HFFc6 (cell line): ENCODE data around the gene VWCE. TPM values are rescaled to one million over a fixed set of nuclear protein-coding genes. Genes with fewer than 3 reads are reported as not detected.
A peak's percentile ranks its signal among the peaks of the same experiment; 100 is the strongest.
"Not testable (repeated sequence)": the region's sequence is repeated elsewhere in the genome, so short reads cannot be mapped to it uniquely, and the experiment has no call there.

Source experiments
- DNase-seq: peaks from one replicate; pipeline ENCODE4 v3.0.0-alpha.2; 2018
- H3K27ac Mint-ChIP-seq: 2 replicates; pipeline ENCODE4 v1.8.0; 2020; ENCODE audit warnings: mild to moderate bottlenecking, mixed read lengths
- H3K27me3 Mint-ChIP-seq: 2 replicates; pipeline ENCODE4 v1.8.0; 2021; ENCODE audit warnings: mild to moderate bottlenecking, moderate library complexity, mixed read lengths; ENCODE audit not compliant: insufficient read depth
- H3K36me3 Mint-ChIP-seq: 2 replicates; pipeline ENCODE4 v1.8.0; 2021; ENCODE audit warnings: low read depth, mixed read lengths
- H3K4me1 Mint-ChIP-seq: 2 replicates; pipeline ENCODE4 v1.8.0; 2020; ENCODE audit warnings: low read depth, mixed read lengths
- H3K4me3 Mint-ChIP-seq: 2 replicates; pipeline ENCODE4 v1.8.0; 2020; ENCODE audit warnings: mild to moderate bottlenecking, moderate library complexity, mixed read lengths
- H3K9me3 Mint-ChIP-seq: 2 replicates; pipeline ENCODE4 v1.8.0; 2020; ENCODE audit warnings: mild to moderate bottlenecking, mixed read lengths
- CTCF ChIP-seq: fragments of 200-600 bp; sonication (generic); IDR thresholded peaks from 2 replicates; pipeline ENCODE4 v1.5.0; 2021; ENCODE audit warnings: antibody characterized with exemption, mild to moderate bottlenecking
- total RNA-seq, 6 experiments: library from RNA; stranded (reverse); fragmentation: NEBNext Ultra II Directional; extraction: Animal tissue kit (Norgen Biotek cat#: 25700); gene quantifications; 2 replicates in 1 of 6; 3 replicates in 5 of 6; pipeline ENCODE4 v1.2.3, GENCODE V29; 2021

VWCE gene
- total RNA-seq, 6 experiments from 2014 or later, result 0.47 to 1.5 (median 0.74) TPM

GRCh38 chr11:61259363-61259762 is 35.8 kb downstream of the VWCE start:
- Mint-ChIP-seq H3K36me3 (no peaks in the 10 kb centered on the region), H3K4me3 (no peak overlapping the region)

GRCh38 chr11:61258546-61258945 is 36.6 kb downstream of the VWCE start:
- Mint-ChIP-seq H3K4me3 (no peak overlapping the region), H3K9me3 (no peaks in the 10 kb centered on the region), H3K27ac (no peak overlapping the region), H3K36me3 (no peaks in the 10 kb centered on the region), H3K4me1 (peaks cover 11% of the 10 kb centered on the region; the same call in 1 of the 2 replicates), H3K27me3 (no peaks in the 10 kb centered on the region; the same call in none of the 2 replicates)
- no peak for TF ChIP-seq CTCF
- no peak for DNase-seq

More at GRCh38 chr11:61259363-61259762, 35.8 kb downstream of the VWCE start:
- DNase-seq, result no peak
- no peaks in the 10 kb centered on the region; the same call in none of the 2 replicates for H3K27me3 Mint-ChIP-seq
- no peak overlapping the region for H3K27ac Mint-ChIP-seq
- no peak for TF ChIP-seq CTCF
- H3K9me3 Mint-ChIP-seq, result no peaks in the 10 kb centered on the region
- H3K4me1 Mint-ChIP-seq, result peaks cover 11% of the 10 kb centered on the region; the same call in 1 of the 2 replicates

- H3K4me3 Mint-ChIP-seq, result no peak overlapping the region
- H3K4me1 Mint-ChIP-seq, result peaks cover 11% of the 10 kb centered on the region; the same call in 1 of the 2 replicates
Measured at GRCh38 chr11:61256710-61257482, 38.2 kb downstream of the VWCE start.

GRCh38 chr11:61254403-61255025 is 40.6 kb downstream of the VWCE start:
- no peak overlapping the region for H3K4me3 Mint-ChIP-seq
- TF ChIP-seq CTCF, result peak; percentile 93
- no peak overlapping the region for H3K27ac Mint-ChIP-seq
- peaks cover 4% of the 10 kb centered on the region for H3K27me3 Mint-ChIP-seq
- H3K4me1 Mint-ChIP-seq, result peaks cover 11% of the 10 kb centered on the region; the same call in 1 of the 2 replicates
- H3K36me3 Mint-ChIP-seq, result no peaks in the 10 kb centered on the region
- peak; percentile 56 for DNase-seq
- no peaks in the 10 kb centered on the region for H3K9me3 Mint-ChIP-seq

More at GRCh38 chr11:61256710-61257482, 38.2 kb downstream of the VWCE start:
- DNase-seq, result no peak
- Mint-ChIP-seq H3K36me3 (no peaks in the 10 kb centered on the region), H3K27ac (no peak overlapping the region), H3K9me3 (no peaks in the 10 kb centered on the region), H3K27me3 (no peaks in the 10 kb centered on the region; the same call in 1 of the 2 replicates)
- no peak for TF ChIP-seq CTCF

- H3K9me3 Mint-ChIP-seq, H3K4me3 Mint-ChIP-seq, DNase-seq, H3K27ac Mint-ChIP-seq, H3K36me3 Mint-ChIP-seq: not testable (repeated sequence)
- Mint-ChIP-seq H3K4me1 (peaks cover 11% of the 10 kb centered on the region; the same call in 1 of the 2 replicates), H3K27me3 (peaks cover 20% of the 10 kb centered on the region)
Measured at GRCh38 chr11:61252332-61252731, 42.8 kb downstream of the VWCE start.

- not testable (repeated sequence) for H3K4me3 Mint-ChIP-seq, H3K36me3 Mint-ChIP-seq, H3K9me3 Mint-ChIP-seq, H3K27ac Mint-ChIP-seq, DNase-seq
- Mint-ChIP-seq H3K4me1 (peaks cover 11% of the 10 kb centered on the region; the same call in 1 of the 2 replicates), H3K27me3 (peaks cover 23% of the 10 kb centered on the region)
Measured at GRCh38 chr11:61250796-61251765, 44.0 kb downstream of the VWCE start.

- not testable (repeated sequence) for H3K9me3 Mint-ChIP-seq, H3K27ac Mint-ChIP-seq, H3K4me1 Mint-ChIP-seq, DNase-seq, H3K4me3 Mint-ChIP-seq, H3K36me3 Mint-ChIP-seq
- peaks cover 23% of the 10 kb centered on the region for H3K27me3 Mint-ChIP-seq
Measured at GRCh38 chr11:61249201-61249600, 45.9 kb downstream of the VWCE start.

GRCh38 chr11:61248071-61248470 is 47.0 kb downstream of the VWCE start:
- H3K27ac Mint-ChIP-seq, H3K36me3 Mint-ChIP-seq, H3K4me3 Mint-ChIP-seq, H3K9me3 Mint-ChIP-seq, DNase-seq, H3K4me1 Mint-ChIP-seq: not testable (repeated sequence)
- peaks cover 23% of the 10 kb centered on the region for H3K27me3 Mint-ChIP-seq
